Activated CD4-positive, CD25-positive, alpha-beta regulatory T cell treated with anti-CD3 and anti-CD28 coated beads, Interleukin-2, amount 50 U/mL, for 72 hours (primary cell): ENCODE data around the gene TRMT5.

ENCODE experiments used
- DNase-seq: peaks from one replicate; pipeline ENCODE4 v3.0.0; 2021

The TRMT5 gene

DNA sequence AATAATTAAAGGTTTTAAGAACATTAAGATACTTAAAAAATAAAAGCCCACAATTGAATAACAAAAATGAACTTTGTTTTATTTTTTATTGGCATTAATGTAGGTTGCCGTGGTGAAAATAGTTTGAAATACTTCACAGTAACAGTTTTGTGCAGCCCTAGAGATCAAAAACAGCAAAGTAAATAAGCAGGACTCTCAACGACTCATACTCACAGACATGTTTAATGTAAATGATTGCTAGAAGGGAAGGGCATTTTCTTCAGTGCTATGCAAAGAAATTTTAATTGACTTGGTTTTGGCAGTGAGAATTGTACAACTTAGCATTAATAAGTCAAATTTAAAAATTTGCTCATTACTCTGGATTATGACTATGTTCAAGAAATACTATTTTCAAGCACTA is 16.0 kb downstream of the TRMT5 start:
- no peak for DNase-seq

DNA sequence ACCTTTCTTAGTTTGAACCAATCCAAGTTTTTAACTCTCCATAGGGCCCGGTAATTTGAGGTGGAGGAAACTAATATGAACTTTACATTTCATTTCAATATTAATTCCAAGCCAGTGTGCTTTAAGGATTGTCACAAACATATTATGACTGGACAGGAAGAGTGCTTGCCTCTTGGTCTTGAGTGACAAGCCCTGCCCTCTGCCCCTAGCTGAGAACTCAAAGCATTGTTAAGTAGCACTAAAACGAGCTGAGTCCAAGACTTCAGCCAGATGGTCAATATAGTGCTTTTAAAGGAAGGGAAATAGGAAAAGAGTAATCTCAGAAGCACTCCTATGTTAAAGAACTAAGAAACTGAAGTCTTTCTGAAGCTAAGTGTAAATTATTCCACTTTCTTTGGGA is 17.1 kb downstream of the TRMT5 start:
- no peak for DNase-seq

DNA sequence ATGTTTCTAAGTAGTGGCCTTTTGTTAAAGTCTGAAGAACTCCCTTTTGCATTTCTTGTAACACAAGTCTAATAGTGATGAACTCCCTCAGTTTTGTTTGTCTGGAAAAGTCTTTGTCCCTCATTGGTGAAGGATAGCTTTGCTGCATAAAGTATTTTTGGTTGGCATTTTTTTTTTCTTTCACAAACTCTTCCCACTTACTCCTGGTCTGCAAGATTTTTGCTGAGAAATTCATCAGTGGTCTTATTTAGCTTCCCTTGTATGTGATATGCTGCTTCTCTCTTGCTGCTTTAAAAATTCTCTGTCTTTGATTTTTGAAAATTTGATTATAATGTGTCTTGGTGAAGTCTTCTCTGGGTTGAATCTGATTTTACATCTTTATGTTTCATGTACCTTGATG is 22.7 kb downstream of the TRMT5 start:
- DNase-seq, result no peak

DNA sequence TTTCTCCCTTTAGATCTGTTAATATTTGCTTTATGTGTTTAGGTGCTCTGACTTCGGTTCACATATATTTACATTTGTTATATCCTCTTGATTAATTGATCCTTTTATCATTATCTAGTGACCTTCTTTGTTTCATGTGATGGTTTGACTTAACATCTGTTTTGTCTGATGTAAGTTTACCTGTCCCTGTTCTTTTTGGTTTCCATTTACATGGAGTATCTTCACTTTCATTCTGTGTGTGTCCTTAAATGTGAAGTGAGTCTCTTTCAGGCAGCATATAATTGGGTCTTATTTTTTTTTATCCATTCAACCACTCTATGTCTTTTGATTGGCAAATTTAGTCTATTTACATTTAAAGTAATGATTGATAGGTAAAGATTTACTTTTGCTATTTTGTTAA is 24.2 kb downstream of the TRMT5 start:
- DNase-seq, result no peak

DNA sequence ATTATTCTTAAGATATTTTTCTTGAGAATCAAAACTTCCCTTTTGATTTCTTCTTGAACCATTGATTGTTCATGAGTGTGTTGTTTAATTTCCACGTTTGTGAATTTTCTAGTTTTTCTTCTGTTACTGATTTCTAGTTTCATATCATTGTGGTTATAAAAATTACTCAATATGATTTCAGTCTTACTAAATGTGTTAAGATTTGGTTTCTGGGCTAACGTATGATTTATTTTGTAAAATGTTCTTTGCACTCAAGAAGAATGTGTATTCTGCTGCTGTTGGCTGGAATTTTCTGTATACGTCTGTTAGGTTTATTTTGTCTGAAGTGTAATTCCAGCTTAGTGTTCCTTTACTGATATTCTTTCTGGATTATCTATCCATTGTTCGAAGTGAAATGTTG is 24.7 kb downstream of the TRMT5 start:
- DNase-seq, result no peak

DNA sequence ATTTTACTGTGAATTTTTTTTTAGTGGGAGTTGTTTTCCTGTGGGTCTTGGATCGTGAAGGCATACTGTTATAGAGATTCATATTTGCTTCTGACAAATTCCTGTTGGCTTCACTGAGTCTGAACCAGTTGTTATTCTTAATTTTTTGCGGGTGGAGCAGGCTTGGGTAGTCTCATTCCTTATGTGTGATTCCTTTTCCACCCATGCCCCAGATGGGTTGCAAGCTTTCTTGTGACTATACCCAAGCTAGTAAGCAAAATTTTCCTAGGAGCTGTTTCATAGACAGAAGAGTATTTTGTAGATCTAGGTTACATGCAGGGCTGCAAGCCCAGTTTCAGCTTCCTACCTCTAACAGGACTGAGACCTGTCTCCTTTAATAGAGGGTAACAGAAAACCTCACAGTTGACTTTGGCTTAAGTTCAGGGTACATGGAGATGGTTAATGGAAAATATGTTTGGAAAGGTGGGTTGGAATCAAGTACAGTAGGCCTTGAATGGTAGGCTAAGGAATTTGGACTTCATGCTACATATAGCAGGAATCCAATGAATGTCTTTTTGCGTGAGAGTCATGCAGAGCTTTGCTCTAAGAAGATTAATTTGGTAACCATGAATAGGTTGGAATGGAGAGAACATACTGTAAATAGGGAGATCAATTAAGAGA is 29.0 kb downstream of the TRMT5 start:
- no peak for DNase-seq

DNA sequence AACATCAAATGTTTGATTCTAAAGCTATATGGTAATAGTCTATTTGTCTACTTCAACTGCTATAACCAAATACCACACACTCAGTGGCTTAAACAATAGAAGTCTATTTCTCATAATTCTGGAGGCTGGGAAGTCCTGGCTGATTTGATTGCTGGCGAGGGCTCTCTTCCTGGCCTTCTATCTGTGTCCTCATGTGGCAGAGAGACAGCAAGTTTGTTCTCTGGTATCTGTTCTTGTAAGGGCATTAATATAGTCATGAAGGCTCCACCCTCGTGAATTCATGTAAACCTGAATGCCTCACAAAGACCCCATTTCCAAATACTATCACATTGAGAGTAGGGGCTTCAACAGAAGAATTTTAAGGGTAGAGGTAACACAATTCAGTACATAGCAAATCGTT is 34.1 kb downstream of the TRMT5 start:
- no peak for DNase-seq

DNA sequence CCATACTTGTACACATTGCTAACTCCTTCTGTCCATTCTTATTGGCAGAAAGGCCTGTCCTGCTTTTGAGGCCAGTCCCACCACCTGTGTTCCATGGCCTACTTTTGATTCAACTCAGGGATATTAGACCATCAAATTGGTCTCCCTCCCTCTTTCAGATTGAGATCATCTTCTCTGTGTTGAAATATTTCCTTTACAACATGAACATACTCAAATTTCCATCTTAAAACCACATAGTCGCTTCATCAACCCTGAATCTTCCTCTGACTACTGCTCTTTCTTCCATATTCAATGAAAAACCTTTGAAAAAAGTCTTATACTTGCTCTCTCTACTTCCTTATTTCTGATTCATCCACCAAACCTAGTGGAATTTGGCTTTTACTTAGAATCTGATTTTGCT is 34.9 kb downstream of the TRMT5 start:
- no peak for DNase-seq

DNA sequence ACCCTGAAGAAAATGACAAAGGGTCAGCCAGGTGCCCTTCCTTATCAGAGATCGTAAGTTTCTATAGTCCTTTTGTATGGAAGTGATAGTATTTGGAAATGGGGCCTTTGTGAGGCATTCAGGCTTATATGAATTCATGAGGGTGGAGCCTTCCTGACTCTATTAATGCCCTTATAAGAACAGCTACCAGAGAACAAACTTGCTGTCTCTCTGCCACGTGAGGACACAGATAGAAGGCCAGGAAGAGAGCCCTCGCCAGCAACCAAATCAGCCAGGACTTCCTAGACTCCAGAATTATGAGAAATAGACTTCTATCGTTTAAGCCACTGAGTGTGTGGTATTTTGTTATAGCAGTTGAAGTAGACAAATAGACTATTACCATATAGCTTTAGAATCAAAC is 36.7 kb downstream of the TRMT5 start:
- DNase-seq, result no peak

DNA sequence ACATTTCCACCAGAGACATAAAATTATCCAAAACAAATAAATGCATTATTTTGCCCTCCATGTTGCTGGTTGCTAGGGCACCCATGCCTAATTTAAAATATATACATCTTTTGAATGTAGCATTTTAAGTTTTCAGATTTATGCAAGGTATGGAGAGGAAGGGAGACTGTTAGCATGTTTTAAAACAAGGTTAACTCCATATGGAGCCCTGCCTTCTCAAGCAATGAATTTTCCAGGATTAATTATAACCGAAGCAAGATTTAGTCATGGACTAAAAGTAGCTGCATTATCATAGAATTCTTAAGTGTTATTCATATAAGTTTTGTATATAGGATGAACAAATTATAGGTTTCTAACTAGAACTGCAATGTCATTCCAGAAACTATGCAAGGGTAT is 37.2 kb downstream of the TRMT5 start:
- DNase-seq, result no peak

DNA sequence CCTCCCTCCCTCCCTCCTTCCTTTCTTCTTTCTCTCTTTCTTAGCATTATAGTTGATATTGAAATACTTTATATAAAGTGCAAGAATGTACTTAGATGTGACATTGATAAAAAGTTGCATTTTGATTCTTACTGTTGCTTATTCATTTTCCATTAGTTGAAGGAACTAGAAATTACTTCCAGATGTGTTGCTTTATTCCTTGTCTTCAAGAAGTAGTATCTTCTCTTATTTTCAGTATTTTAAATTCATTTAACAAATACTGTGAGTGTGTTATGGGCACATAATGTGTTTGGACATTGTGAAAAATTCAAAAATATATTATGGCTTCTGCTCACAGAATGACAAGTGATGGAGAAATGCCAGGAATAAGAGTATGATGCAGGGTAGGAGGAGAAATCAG is 45.6 kb downstream of the TRMT5 start:
- DNase-seq, result no peak

DNA sequence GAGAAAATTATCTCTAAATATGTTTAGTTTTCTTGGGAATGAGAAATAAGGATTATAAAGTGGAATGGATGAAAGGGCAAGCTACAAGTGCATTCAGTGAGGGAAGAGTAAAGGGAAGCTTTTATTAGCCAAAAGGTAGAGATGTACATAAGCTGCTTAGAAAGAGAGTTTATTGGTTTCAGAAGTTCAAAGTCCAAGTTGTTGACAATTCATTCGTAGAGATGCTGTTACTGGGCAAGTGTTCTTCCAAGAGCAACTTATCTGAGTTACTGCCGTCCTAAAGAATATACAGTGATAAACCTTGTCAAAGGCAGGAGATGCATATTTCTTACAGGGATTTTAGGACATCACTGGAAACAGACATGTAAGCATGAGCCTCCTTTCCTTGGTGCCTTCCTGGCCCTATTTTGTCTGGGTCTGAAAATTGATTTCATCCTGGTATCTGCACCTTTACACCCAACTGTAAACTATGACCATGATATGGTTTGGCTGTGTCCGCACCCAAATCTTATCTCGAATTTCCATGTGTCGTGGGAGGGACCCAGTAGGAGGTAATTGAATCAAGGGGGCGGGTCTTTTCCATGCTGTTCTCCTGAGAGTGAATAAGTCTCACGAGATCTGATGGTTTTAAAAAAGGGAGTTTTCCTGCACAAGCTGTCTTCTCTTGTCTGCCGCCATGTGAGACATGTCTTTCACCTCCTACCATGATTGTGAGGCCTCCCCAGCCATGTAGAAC is 46.8 kb downstream of the TRMT5 start:
- DNase-seq, result no peak

DNA sequence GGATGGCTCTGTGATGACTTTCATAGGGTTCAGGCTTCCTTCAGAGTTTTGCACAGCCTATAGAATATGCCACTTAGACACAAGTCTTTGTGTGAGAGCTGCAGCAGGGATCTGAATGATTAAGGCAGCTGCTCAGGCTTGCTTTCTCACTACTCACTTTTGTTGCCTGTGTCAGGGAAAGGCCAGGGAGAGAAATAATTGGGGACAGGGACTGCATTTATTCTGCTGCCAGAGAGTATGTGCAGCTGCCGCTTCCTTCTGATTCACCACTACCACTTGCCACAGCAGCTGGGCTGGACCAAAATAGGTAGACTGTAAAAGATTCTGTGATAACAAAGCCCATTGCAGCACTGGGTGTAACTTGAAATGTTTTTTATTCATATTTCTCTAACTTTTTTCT is 49.7 kb downstream of the TRMT5 start:
- DNase-seq, result no peak

DNA sequence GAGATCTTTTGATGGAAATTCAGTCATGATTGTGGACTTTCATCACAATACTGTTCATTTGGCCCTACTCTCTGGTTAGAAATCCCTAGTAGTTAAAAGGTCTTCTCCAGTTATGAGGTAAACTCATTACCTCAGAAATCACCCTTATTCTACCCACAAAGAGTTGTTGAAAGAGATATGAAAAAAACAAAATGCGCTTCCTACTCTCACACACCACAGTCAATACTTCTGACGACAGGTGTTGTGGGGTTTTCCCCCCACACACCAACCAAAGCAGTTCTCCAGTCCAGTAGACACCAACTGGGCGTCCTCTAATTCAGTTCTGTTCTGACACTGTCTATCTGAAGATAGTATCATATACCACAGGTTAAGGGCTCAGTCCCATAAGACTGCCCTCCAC is 54.9 kb downstream of the TRMT5 start:
- DNase-seq, result no peak

DNA sequence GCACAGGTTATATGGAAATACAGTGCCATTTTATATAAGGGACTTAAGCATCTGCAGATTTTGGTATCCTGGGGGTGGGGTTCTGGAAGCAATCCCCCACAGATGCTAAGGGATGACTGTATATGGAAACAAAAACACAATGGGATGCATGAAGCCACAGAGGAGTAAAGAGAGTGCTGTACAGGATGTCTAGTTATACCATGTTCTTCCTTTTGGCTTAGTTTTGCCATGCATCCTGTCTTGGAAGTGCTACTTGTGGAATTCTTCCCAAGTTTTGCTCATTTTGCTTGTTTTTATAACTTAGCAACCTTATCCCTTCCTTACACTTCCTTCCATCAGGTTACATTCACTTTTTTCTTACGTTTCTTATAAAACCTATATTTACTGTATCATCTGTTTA is 55.6 kb downstream of the TRMT5 start:
- DNase-seq, result no peak

DNA sequence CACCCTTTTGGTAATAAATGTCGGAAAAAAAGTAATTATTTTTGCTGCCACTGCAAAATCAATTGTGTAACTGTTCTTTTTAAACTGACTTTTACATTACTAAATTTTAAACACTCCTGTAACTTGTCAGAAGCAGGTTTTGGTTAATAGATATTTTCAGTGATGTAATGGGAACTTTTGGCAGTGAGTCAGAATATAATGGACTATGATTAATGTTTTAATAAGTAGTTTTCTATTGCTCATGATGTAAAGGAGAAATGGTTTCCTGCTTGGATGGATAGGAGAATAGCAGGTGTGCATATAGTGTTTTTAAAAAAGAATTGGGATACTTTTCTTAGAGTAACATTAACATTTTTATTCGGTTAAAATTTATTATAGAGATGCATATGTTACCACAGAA is 58.8 kb downstream of the TRMT5 start:
- DNase-seq, result no peak
